Stimulated activated CD4-positive, alpha-beta T cell treated with anti-CD3 and anti-CD28 coated beads, Interleukin-2, amount 100 ng/mL, for 4 hours (primary cell): ENCODE measurements around the gene FAM3C.
"Not testable (repeated sequence)": the region's sequence is repeated elsewhere in the genome, so short reads cannot be mapped to it uniquely, and the experiment has no call there.

ENCODE experiments used
- DNase-seq: peaks from one replicate; pipeline ENCODE4 v3.0.0-alpha.2; 2020; ENCODE audit warnings: low read depth

FAM3C gene, protein sequence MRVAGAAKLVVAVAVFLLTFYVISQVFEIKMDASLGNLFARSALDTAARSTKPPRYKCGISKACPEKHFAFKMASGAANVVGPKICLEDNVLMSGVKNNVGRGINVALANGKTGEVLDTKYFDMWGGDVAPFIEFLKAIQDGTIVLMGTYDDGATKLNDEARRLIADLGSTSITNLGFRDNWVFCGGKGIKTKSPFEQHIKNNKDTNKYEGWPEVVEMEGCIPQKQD

DNA sequence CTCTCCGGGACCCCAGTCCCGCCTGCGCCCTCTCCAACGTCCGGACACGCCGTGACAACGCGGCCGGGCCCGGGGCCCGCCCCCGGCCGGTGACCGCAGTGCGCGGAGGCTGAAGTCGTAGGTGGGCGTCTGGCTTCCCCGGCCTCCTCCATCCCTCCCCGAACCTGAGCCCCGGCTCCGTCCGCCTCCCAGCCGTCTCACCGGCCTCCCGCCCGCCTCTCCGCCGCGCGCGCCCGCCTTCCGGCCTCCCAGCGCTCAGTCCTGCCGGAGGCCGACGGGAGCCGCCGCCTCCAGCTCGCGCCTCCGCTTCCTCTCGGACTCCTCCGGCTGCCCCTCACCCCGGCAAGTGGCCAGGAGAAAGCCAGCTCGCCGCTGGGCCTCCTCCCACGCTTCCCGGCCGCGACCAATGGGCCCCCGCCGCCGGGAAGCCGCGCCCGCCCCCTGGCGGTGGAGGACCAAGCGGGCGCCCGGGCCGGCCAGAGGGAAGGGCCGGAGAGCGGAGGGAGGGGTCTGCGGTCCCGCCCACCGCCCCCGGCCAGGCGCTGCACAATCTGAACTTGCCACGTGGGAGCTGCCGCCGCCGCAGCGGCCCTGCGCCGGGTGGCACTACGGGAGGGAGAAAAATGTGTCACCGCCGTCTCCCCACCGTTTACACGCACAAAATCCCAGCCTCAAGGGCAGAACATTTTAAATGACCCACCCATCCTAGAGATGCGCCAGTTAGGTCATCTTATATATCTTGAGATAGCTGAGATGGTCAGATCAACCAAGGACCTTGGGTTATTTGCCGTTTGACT lies at the start of gene FAM3C:
Gene FAM3C, minus strand, starts transcription at position 348 of the 797 bp plus-strand sequence. CDS start 13,339 bp downstream, outside the sequence.
- DNase-seq = peak; percentile 79

DNA sequence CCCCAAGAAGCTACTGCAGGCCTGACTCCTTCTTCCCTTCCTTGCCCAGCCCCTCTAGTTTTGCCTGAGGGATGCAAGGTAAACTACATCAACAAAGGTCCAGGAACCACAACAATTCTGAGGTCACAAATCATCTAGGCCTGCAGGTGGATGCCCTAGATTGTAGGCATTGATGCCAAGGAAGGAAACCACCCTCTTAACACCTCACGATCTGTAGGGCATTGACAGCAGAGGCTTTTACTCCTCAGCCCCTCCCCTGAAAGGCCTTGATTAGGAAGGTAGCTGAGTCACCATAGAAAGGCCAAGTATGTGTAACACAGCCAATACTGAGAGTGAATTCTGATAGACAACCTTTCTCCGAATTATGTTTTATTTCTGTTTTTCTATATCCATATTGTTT lies 46.7 kb upstream of the FAM3C start:
- DNase-seq = peak; percentile 5

DNA sequence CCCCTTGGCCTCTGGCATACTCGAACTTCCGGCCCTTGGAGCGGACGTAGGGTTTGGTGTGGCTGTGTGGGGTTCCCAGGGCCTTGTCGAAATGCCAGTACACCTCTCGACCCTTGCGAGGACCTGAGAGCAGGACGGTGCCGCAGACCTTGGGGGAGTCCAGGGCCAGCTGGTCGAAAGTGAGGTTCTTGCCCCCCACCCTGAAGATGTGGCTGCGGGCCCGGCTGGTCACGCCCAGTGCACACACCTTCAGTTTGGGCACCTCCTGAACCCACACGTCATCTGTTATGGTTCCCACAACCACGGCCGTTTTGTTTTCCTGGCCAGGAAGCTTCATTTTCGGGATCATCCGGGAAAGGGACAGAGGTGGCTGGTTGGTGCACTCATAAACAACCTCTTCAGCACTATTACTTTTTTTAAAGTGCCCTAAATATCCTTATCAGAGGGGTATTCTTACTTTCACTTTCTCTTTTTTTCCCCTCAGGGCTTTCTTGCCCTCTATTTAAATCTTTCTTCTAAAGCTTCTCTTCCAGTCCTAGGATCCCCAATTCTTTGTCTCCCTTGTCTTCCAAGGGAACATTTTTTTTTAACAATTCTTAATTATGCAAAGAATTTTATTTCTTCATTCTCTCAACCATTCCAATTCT lies 44.9 kb upstream of the FAM3C start:
- no peak for DNase-seq

DNA sequence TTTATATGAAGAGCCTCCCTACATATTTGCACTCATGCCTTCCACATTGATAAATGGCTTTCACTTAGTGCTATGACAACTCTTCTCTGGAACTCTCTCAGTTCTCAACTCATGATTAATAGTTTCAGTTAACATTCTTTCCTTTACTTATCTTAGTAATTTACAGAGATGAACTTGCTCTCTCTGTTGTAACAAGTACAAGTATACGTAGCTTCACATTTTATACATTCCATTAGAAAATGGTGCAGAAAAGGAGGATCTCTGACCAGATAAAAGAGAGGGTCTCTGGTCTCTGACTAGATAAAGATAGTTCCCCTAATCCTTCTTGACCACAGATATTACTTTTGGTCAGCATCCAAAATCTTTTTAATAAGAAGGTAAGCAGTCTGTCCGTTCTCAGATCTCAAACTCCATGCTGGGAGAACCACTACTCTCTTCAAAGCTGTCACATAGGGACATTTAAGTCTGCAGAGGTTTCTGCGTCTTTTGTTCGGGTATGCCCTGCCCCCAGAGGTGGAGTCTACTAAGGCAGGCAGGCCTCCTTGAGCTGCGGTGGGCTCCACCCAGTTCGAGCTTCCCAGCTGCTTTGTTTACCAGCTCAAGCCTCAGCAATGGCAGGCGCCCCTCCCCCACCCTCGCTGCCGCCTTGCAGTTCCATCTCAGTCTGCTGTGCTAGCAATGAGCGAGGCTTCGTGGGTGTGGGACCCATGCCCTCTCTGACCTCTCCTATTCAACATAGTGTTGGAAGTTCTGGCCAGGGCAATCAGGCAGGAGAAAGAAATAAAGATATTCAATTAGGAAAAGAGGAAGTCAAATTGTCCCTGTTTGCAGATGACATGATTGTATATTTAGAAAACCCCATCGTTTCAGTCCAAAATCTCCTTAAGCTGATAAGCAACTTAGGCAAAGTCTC lies 42.2 kb upstream of the FAM3C start:
- DNase-seq = peak; percentile 40

DNA sequence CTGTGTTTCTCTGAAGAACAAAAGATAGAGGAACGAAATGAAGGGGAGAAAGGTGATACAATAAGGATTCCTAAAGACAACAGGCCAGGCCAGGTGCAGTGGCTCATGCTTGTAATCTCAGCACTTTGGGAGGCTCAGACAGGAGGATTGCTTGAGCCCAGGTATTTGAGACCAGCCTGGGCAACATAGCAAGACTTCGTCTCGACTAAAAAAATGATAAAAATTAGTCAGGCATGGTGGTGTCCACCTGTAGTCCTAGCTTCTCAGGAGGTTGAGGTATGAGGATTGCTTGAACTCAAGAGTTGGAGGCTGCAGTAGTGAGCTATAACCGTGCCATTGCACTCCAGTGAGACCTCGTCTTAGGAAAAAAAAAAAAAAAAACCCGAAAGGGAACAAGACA lies 41.4 kb upstream of the FAM3C start:
- no peak for DNase-seq

DNA sequence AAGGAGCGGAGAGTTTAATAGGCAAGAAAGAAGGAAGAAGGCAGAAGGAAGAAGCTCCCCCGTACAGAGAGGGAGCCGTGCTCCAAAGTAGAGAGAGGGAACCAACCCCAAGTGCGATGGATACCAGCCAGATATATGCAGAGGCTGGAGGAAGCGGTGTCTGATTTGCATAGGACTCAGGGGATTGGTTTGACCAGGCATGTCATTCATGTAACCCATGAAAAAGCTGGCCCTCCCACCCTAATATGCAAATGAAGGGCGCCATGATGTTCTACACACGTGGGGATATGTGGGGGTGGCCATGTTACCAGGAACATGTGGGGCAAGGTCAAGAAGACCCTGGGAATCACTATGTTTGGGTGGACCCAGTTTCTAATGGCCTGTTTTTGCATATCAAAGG lies 40.6 kb upstream of the FAM3C start:
- DNase-seq = no peak

DNA sequence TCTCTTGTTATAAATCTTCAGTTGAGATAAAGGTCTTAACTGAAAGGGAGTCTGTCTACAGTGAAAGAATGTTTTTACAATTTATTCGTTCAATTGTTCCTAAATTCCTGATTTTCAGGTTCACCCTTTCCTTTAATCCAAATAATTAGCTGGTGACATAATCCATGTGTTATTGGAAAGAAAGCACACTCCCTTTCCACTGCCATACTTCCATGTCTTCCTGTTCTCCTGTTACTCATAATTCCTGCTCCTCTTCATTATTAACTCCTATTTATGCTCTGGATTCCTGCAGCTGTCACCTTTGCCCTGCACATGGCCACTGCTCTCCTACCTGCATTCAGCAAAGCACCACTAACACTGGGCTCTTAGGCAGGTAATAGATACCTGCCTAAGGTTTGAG lies 40.0 kb upstream of the FAM3C start:
- DNase-seq = no peak

DNA sequence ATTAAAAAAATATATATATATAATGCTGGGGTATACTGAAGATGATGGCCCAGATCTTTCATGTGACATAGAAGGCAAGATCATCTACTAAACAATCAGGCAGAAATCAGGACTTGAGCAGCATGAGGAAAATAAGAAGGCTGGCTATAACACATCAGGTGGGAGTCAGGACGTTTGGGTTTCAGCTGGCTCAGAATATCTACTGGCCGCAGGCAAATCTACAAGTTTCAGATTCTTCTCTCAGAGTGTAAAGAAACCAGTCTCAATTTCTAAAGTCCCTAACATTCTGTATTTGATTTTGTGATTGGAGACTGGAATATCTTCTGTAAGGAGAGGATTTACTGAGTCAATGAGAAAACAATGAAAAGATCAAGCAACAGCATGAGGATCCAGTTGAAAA lies 37.7 kb upstream of the FAM3C start:
- no peak for DNase-seq

DNA sequence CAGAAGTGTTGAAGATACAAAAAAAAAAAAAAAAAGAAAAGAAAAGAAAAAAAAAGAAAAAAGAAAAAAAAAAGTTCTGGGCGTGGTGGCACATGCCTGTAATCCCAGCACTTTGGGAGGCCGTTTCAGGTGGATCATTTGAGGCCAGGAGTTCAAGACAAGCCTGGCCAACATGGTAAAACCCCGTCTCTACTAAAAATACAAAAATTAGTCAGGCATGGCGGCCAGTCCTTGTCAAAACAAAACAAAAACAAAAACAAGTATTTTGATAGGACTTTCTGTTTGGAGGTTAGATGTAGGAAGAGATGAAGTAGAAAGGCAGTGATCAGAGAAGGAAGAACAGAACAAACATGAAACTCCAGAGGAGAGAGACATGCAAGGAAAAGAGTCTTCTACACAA lies 36.4 kb upstream of the FAM3C start:
- DNase-seq = not testable (repeated sequence)

DNA sequence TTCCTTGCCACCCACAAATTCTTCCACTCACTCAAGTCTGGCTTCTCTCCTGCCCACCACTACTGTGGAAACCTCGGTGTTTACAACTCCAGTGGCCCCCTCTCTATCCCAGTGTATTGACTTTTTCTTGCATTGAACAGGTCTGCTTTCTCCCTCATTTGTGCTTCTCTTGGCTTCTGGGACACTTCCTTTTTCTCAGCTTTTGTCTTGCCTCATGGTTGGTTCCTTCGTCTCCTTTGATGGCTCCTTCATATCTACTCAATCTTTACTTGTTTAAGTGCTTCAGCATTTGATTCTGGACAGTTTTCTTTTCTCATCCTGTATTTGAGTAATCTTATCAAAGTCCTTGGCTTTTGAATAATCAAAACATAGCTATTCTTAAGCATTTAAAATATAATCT lies 35.9 kb upstream of the FAM3C start:
- DNase-seq = no peak

DNA sequence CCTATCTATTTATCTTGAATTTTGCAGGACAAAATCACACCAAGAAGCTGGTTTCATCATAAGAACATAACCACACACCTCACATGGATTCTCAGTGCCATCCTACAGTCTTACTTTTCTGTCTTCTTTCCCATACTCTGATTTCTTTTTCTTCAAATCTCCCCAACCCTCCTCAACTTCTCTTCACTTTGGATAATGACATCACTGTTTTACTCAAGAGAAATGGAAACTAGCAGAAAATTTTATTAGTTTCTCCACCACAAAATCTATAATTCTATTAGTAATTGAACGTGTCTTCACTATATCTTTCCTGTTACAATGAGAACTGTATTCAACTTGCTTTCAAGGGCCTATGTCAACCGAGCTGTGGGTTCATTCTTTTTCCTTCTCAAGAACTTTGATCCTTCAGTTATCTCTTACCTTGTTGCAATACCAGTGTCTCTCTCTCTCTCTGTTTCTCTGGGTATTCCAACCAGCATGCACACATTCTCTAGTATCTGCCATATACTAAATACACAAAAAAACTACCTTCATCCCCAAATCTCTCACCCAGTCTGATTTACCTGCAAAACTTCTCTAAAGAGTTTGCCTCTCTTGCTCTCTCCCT lies 35.4 kb upstream of the FAM3C start:
- DNase-seq = no peak

DNA sequence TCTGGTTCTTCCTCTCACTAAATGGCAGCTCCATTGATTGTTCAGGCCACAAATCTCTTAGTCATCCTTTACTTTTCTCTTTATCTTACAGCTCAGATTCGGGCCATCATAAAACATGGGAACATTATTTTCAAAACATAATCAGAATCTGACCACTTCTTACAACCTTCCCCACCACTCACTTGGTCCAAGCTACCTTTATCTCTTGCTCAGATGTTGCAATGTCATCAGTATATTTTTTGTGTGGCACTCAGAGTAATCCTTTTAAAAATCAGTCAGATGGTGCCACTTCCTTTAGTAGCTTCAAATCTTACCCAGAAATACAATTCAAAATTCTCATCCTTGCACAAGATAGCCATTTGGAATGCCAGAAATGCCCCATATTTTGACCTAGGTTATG lies 34.5 kb upstream of the FAM3C start:
- DNase-seq = no peak

DNA sequence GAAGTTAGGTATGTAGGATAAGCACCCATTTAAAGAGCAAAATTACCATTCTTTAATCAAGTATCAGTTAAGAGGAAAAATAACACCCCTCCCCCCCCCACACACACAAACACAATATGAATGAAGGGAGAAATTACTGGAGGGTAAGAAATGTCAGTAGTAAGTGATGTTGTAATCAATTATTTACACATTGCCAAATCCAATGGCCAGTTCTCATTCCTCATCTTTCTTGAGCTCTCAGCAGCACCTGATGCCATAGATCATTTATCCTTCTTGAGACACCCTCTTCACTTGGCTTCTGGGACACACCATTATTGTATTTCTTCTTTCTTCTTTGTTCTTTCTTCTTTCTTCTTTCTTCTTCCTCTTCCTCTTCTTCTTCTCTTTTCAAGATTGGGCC lies 33.7 kb upstream of the FAM3C start:
- DNase-seq = no peak

DNA sequence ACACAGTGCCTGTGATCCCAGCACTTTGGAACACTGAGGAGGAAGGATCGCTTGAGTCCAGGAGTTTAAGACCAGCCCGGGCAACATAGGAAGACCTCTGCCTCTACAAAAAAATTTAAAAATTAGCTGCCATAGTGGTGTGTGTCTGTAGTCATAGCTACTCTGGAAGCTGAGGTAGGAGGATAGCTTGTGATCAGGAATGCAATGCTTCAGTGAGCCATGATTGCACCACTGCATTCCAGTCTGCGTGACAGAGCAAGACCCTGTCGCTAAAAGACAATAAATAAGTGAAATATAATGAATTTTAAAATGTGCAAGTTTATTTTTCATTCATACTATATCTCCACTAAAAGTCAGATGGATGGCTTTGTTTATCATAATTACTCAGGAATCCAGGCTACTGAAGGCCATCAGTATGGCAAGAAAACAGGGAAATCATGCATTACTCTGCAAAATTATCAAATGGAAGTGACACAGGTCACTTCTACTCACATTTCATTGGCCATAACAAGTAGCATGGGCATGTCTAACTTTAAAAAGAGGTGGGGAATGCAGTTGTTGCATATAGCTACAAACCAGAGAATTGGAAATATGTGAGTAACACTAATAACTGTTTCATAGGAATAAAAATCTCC lies 32.9 kb upstream of the FAM3C start:
- no peak for DNase-seq

DNA sequence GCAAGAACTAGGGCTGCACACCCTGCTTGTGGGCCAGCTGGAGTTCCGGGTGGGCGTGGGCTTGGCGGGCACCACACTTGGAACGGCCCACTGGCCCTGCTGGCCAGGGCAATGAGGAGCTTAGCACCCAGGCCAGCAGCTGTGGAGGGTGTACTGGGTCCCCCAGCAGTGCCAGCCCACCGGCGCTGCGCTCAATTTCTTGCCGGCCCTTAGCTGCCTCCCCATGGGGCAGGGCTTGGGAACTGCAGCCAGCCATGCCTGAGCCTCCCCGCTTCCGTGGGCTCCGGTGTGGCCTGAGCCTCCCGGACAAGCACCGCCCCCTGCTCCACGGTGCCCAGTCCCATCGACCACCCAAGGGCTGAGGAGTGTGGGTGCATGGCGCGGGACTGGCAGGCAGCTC lies 25.6 kb upstream of the FAM3C start:
- not testable (repeated sequence) for DNase-seq

DNA sequence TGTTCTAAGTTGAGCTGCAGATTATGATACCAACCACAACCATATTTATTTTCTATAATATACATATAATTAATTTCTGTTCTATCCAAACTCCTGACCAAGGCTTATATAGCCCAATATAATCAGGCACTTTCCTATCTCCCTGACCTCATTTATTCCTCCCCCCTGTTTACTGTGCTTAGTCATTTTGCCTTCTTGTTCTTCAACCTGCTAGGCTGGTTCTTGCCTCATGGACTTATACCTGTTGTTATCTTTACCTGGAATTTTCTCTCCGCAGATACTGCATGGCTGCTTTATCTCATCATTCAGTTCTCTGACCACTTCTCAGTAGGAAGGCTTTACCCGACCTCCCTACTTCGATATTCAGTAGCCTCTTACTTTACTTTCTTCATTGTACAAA lies 24.9 kb upstream of the FAM3C start:
- DNase-seq = no peak

DNA sequence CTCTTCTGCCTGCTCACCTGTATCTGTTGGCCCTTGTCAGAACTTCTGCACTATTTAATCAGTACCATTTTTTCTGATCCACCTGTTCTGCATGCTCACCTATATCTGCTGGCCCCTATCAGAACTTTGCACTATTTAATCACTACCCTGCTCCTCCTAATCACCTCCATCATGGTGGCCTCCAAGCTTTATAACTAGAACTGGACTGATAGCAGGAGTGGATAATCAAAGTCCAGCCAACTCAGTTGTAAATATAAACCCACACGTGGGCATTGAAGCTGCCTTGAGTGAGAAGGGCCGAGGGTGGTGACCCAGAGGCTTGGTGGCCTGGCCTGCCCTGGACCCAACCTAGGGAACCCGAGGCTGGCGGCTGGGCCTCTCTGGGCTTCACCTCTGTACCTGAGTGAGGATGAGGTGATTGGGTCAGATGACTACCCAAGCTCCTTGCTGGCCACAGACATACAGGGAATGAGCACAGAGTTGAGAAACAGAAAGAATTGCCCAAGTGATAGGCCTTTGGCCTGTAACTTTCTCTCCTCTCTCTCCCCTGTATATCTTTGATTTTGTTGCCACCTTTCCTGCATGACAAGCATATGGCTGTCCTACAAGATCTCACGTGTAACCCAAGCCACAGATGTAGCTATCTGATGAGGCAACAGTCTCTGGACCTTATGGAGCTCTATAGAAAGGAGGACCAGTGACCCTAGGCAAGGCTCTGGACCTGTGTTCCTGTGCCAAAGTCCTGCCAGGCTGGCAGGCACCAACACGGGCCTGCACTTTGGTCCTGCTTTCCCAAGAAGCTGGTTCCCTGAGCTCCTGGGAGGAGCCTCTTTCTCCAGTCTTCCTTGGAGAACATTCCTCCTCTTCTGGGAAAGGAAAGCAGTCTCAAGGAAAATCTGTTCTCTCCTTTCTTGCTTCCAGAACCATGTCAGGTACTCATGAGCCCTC lies 23.4 kb upstream of the FAM3C start:
- no peak for DNase-seq

DNA sequence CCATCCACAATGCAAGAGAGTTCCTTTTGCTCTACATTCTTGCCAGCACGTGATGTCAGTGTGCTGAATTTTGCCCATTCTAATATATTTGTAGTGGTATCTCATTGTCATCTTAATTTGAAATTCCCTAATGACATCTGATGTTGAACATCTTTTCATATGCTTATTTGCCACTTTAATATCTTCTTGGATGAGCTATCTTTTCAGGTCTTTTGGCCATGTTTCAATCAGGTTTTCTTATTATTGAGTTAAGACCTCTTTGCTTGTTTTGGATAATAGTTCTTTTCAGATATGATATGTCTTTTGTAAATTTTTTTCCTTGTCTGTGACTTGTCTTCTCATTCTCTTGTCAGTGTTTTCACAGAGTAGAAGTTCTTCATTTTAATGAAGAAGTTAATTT lies 20.4 kb upstream of the FAM3C start:
- DNase-seq = no peak

DNA sequence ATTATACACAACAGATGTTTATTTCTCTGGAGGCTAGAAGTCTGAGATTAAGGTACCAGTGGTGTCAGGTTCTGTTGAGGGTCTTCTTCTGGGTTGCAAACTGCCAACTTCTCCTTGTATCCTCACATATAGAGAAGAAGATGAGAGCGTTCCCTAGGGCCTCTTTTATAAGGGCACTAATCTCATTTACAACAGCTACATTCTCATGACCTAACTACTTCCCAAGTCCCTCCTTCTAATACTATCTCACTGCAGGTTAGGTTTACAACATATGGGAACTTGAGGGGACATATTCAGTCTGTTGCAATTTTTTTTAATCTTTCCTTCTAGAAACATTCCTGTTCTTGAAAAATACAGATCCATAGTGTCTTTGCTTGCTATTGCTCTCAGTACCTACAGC lies 18.3 kb upstream of the FAM3C start:
- no peak for DNase-seq

DNA sequence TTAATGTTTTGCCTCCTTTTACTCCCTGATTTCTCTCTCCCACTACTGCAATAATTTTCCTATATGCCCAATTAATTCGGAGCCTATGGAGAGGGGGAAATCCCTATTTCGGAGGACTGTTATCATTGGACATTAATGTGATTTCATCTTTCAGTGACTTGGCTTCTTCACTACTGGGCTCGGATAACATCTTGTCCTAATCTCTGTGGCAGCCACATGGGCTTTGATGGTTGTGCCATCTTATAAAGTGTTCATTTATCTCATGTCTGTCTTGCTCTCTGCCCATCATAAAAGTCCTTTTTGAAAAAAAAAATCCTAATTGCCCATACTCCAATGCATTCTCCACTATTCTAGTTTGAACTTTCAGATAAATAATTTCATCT lies 15.5 kb upstream of the FAM3C start:
- DNase-seq = no peak
